Vagina (tissue), 2 donors: ENCODE data around the gene DHX40. TPM values are rescaled to one million over a fixed set of nuclear protein-coding genes. Genes with fewer than 3 reads are reported as not detected.

Experiments
- DNase-seq, 2 donors: peaks; one replicate each; pipeline ENCODE4 v3.0.0-alpha.2; 2017; ENCODE audit errors: extremely low spot score in 2 of 2
- H3K27ac ChIP-seq: fragments of 200-600 bp; sonication (generic); one replicate; pipeline ENCODE4 v1.5.1; 2019
- H3K27me3 ChIP-seq: fragments of 200-600 bp; sonication (generic); one replicate; pipeline ENCODE4 v1.5.1; 2019
- H3K36me3 ChIP-seq, 2 donors: fragments of 200-600 bp; sonication (generic); one replicate each; pipeline ENCODE4 v1.5.1; 2017 to 2019
- H3K4me1 ChIP-seq: fragments of 200-600 bp; sonication (generic); one replicate; pipeline ENCODE4 v1.5.1; 2019
- H3K4me3 ChIP-seq, 2 donors: fragments of 200-600 bp; sonication (generic); 1 replicate in 1 of 2; 2 replicates in 1 of 2; pipeline ENCODE4 v1.5.1; 2016 to 2019
- H3K9me3 ChIP-seq: fragments of 200-600 bp; sonication (generic); one replicate; pipeline ENCODE4 v1.5.1; 2019
- POLR2A ChIP-seq, 2 donors: fragments of 450-650 bp; IDR thresholded peaks; one replicate each; pipeline ENCODE4 v1.6.1; 2017; ENCODE audit warnings: antibody characterized with exemption in 2 of 2, mild to moderate bottlenecking in 2 of 2, moderate library complexity in 2 of 2
- POLR2AphosphoS5 ChIP-seq, 2 donors: sonication (generic); formaldehyde crosslinking; IDR thresholded peaks; one replicate each; pipeline ENCODE4 v1.9.0; 2017; ENCODE audit warnings: antibody characterized with exemption in 2 of 2, mild to moderate bottlenecking in 2 of 2, low read depth in 1 of 2; ENCODE audit not compliant: insufficient read depth in 1 of 2
- intact Hi-C: fragments of 100-400 bp; cut with DNase I; formaldehyde crosslinking; loops from one replicate; pipeline ENCODE4 v1.15.1; 2023
- total RNA-seq: library from RNA; depleted of rRNA; stranded (reverse); fragments of >200 nt; gene quantifications from one replicate; pipeline ENCODE4 v1.2.3, GENCODE V29; 2016
- TF ChIP-seq, protein P1 (sequence below), 3 experiments: fragments of 450-650 bp in 2 of 3; fragments of 200-600 bp in 1 of 3; sonication (generic) in 1 of 3; IDR thresholded peaks; one replicate each; pipeline ENCODE4 v1.5.1; 2017 to 2019; ENCODE audit warnings: antibody characterized with exemption in 3 of 3, mild to moderate bottlenecking in 2 of 3, moderate library complexity in 2 of 3

DHX40 gene
- total RNA-seq, 1 donor from 2014 or later = 31.4 TPM

GRCh38 chr17:59525668-59526067, 39.7 kb upstream of the DHX40 start:
- no peak overlapping the region for H3K27ac ChIP-seq
- H3K36me3 ChIP-seq = no peaks in the 10 kb centered on the region
- no peak for DNase-seq
- H3K4me1 ChIP-seq = peaks cover 6% of the 10 kb centered on the region
- TF ChIP-seq, protein P1, sequence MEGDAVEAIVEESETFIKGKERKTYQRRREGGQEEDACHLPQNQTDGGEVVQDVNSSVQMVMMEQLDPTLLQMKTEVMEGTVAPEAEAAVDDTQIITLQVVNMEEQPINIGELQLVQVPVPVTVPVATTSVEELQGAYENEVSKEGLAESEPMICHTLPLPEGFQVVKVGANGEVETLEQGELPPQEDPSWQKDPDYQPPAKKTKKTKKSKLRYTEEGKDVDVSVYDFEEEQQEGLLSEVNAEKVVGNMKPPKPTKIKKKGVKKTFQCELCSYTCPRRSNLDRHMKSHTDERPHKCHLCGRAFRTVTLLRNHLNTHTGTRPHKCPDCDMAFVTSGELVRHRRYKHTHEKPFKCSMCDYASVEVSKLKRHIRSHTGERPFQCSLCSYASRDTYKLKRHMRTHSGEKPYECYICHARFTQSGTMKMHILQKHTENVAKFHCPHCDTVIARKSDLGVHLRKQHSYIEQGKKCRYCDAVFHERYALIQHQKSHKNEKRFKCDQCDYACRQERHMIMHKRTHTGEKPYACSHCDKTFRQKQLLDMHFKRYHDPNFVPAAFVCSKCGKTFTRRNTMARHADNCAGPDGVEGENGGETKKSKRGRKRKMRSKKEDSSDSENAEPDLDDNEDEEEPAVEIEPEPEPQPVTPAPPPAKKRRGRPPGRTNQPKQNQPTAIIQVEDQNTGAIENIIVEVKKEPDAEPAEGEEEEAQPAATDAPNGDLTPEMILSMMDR (IDR thresholded peaks at IDR 0.05) = no peak
- TF ChIP-seq POLR2A (IDR thresholded peaks at IDR 0.05) (no peak), POLR2AphosphoS5 (IDR thresholded peaks at IDR 0.05; ENCODE audit: insufficient read depth in 1 of 2, low read depth in 1 of 2) (no peak)
- intact Hi-C loops = no loop called here
- no peaks in the 10 kb centered on the region for H3K9me3 ChIP-seq
- no peaks in the 10 kb centered on the region for H3K27me3 ChIP-seq
- no peak overlapping the region for H3K4me3 ChIP-seq

- Histone ChIP-seq H3K36me3 (no peaks in the 10 kb centered on the region), H3K4me3 (no peak overlapping the region), H3K27me3 (no peaks in the 10 kb centered on the region), H3K9me3 (no peaks in the 10 kb centered on the region), H3K27ac (no peak overlapping the region), H3K4me1 (peaks cover 2% of the 10 kb centered on the region)
- DNase-seq = no peak
- TF ChIP-seq POLR2A (IDR thresholded peaks at IDR 0.05) = no peak
- TF ChIP-seq POLR2AphosphoS5 (IDR thresholded peaks at IDR 0.05; ENCODE audit: insufficient read depth in 1 of 2, low read depth in 1 of 2) = no peak
- TF ChIP-seq, protein P1 (IDR thresholded peaks at IDR 0.05) = no peak
- intact Hi-C loops = no loop called here
Observed at GRCh38 chr17:59526451-59526850, 39.0 kb upstream of the DHX40 start.

DNA sequence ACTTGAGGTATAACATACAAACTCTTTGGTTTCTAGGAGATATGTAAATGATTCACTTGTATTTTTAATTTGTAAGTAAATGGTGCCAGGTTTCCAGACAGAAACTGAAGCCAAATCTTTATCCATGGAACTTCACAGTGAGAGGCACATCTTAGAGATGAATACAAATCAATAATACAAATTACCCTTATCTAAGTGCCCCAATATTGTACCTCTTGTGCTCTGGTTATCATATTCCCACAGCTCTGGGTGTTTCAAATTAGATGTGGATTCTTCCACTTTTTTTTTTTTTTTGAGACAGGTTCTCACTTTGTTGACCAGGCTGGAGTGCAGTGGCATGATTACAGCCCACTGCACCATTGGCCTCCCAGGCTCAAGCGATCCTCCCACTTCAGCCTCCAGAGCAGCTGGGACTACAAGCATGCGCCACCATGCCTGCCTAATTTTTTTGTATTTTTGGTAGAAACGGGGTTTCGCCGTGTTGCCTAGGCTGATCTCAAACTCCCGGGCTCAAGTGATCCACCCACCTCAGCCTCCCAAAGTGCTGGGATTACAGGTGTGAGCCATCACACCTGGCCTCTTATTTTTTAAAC, 38.0 kb upstream of the DHX40 start:
- no peak overlapping the region for H3K4me3 ChIP-seq
- DNase-seq = no peak
- H3K9me3 ChIP-seq = no peaks in the 10 kb centered on the region
- TF ChIP-seq POLR2AphosphoS5 (IDR thresholded peaks at IDR 0.05; ENCODE audit: insufficient read depth in 1 of 2, low read depth in 1 of 2) (no peak), POLR2A (IDR thresholded peaks at IDR 0.05) (no peak)
- TF ChIP-seq, protein P1 (IDR thresholded peaks at IDR 0.05) = no peak
- no peaks in the 10 kb centered on the region for H3K36me3 ChIP-seq
- H3K4me1 ChIP-seq = no peaks in the 10 kb centered on the region
- H3K27ac ChIP-seq = no peak overlapping the region
- intact Hi-C loops = no loop called here
- H3K27me3 ChIP-seq = no peaks in the 10 kb centered on the region

GRCh38 chr17:59527931-59528330, 37.5 kb upstream of the DHX40 start:
- Histone ChIP-seq H3K4me1 (no peaks in the 10 kb centered on the region), H3K27ac (no peak overlapping the region), H3K27me3 (no peaks in the 10 kb centered on the region), H3K9me3 (no peaks in the 10 kb centered on the region), H3K4me3 (no peak overlapping the region), H3K36me3 (no peaks in the 10 kb centered on the region)
- intact Hi-C loops = no loop called here
- no peak for DNase-seq
- TF ChIP-seq, protein P1 (IDR thresholded peaks at IDR 0.05) = no peak
- TF ChIP-seq POLR2A (IDR thresholded peaks at IDR 0.05) (no peak), POLR2AphosphoS5 (IDR thresholded peaks at IDR 0.05; ENCODE audit: insufficient read depth in 1 of 2, low read depth in 1 of 2) (no peak)

GRCh38 chr17:59530531-59530930, 34.9 kb upstream of the DHX40 start:
- DNase-seq = no peak
- Histone ChIP-seq H3K27ac (no peak overlapping the region), H3K4me3 (no peak overlapping the region), H3K36me3 (no peaks in the 10 kb centered on the region), H3K9me3 (no peaks in the 10 kb centered on the region), H3K4me1 (no peaks in the 10 kb centered on the region), H3K27me3 (no peaks in the 10 kb centered on the region)
- intact Hi-C loops = no loop called here
- TF ChIP-seq, protein P1 (IDR thresholded peaks at IDR 0.05) = no peak
- TF ChIP-seq POLR2A (IDR thresholded peaks at IDR 0.05) (no peak), POLR2AphosphoS5 (IDR thresholded peaks at IDR 0.05; ENCODE audit: insufficient read depth in 1 of 2, low read depth in 1 of 2) (no peak)
